HG03565 (cell line): ENCODE measurements around the gene RMDN2.

ENCODE experiments used
- ATAC-seq: cut with Tn5 transposase; IDR thresholded peaks from one replicate; pipeline ENCODE4 v1.9.1; 2021; ENCODE audit warnings: mild to moderate bottlenecking, moderate library complexity; ENCODE audit not compliant: unreplicated experiment

Gene RMDN2

GRCh38 chr2:37897511-37897910 lies 27.6 kb upstream of the RMDN2 start:
- no peak for ATAC-seq

- no peak for ATAC-seq
Measured at GRCh38 chr2:37898448-37898847, 26.6 kb upstream of the RMDN2 start.

GRCh38 chr2:37902991-37903390 lies 22.1 kb upstream of the RMDN2 start:
- ATAC-seq: no peak

GRCh38 chr2:37904425-37904824 lies 20.7 kb upstream of the RMDN2 start:
- ATAC-seq: no peak

GRCh38 chr2:37904993-37905392 lies 20.1 kb upstream of the RMDN2 start:
- ATAC-seq: no peak

- no peak for ATAC-seq
Measured at GRCh38 chr2:37906131-37906530, 19.0 kb upstream of the RMDN2 start.

- no peak for ATAC-seq
Measured at GRCh38 chr2:37907501-37908225, 17.4 kb upstream of the RMDN2 start.

GRCh38 chr2:37911296-37911873 lies 13.7 kb upstream of the RMDN2 start:
- no peak for ATAC-seq

- no peak for ATAC-seq
Measured at GRCh38 chr2:37912056-37912455, 13.0 kb upstream of the RMDN2 start.

- no peak for ATAC-seq
Measured at GRCh38 chr2:37912616-37913015, 12.5 kb upstream of the RMDN2 start.

- no peak for ATAC-seq
Measured at GRCh38 chr2:37914340-37914739, 10.7 kb upstream of the RMDN2 start.

GRCh38 chr2:37915773-37916172 lies 9.3 kb upstream of the RMDN2 start:
- ATAC-seq: no peak

GRCh38 chr2:37916512-37917082 lies 8.5 kb upstream of the RMDN2 start:
- no peak for ATAC-seq

GRCh38 chr2:37917281-37918228 lies 7.5 kb upstream of the RMDN2 start:
- no peak for ATAC-seq

- ATAC-seq: no peak
Measured at GRCh38 chr2:37918742-37919186, 6.3 kb upstream of the RMDN2 start.

- no peak for ATAC-seq
Measured at GRCh38 chr2:37919631-37920032, 5.5 kb upstream of the RMDN2 start.

- no peak for ATAC-seq
Measured at GRCh38 chr2:37920570-37920969, 4.5 kb upstream of the RMDN2 start.

GRCh38 chr2:37921781-37922180 lies 3.3 kb upstream of the RMDN2 start:
- ATAC-seq: no peak

- ATAC-seq: no peak
Measured at GRCh38 chr2:37923308-37924055, 1.6 kb upstream of the RMDN2 start.

GRCh38 chr2:37926635-37927034 lies 1.5 kb downstream of the RMDN2 start:
- ATAC-seq: no peak

- ATAC-seq: no peak
Measured at GRCh38 chr2:37928377-37928776, 3.3 kb downstream of the RMDN2 start.
